Ovary (tissue), 3 donors: Measurements from ENCODE around the gene DES.

Source experiments
- CTCF ChIP-seq, 3 donors: fragments of 450-650 bp in 2 of 3; fragments of 200-600 bp in 1 of 3; IDR thresholded peaks; one replicate each; pipeline versions ENCODE4 v1.5.1 to v1.8.0; 2016 to 2022; ENCODE audit warnings: antibody characterized with exemption in 3 of 3, mild to moderate bottlenecking in 1 of 3
- EP300 ChIP-seq: sonication (generic); formaldehyde crosslinking; IDR thresholded peaks from one replicate; pipeline ENCODE4 v1.6.1; 2017; ENCODE audit warnings: antibody characterized with exemption
- POLR2A ChIP-seq: fragments of 450-650 bp; IDR thresholded peaks from one replicate; pipeline ENCODE4 v1.6.1; 2017; ENCODE audit warnings: antibody characterized with exemption, mild to moderate bottlenecking, moderate library complexity
- donor health status: DM: no; HTN: no; CAD: no.

GRCh38 chr2:219414857-219415256 lies 3.3 kb upstream of the DES start:
- TF ChIP-seq CTCF (IDR thresholded peaks at IDR 0.05) (no peak), EP300 (no peak), POLR2A (no peak)
